Neural progenitor cell (in vitro differentiated cells): ENCODE measurements around the gene SHQ1.

Experiments used
- EZH2 ChIP-seq: fragments of 200-600 bp; sonication (generic); IDR thresholded peaks from 2 replicates; pipeline ENCODE4 v1.6.1; 2017; ENCODE audit warnings: antibody characterized with exemption, mild to moderate bottlenecking, moderate library complexity
- TF ChIP-seq, protein P1 (sequence below): fragments of 200-600 bp; sonication (generic); IDR thresholded peaks from 2 replicates; pipeline ENCODE4 v1.5.1; 2017; ENCODE audit warnings: antibody characterized with exemption, mild to moderate bottlenecking

DNA sequence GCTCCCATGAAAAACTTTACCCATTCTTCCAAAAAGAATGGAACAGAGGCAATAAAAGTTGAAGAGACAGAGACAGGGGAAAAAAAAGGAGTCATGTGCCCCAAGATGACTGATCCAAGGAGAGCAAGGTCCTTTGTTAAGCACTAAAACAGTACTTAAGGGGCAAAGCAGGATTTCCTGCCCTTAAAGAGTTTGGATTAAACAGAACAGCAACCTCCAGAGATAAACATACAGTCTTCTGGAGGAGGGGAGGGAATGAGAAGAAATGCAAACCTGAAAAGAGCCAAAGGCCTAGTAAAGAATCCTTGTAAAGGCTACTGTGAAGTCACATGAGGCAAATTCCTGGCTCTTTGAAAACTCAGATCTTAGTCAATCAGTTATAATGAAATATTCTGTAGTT lies 38.2 kb downstream of the SHQ1 start:
- TF ChIP-seq, protein P1, sequence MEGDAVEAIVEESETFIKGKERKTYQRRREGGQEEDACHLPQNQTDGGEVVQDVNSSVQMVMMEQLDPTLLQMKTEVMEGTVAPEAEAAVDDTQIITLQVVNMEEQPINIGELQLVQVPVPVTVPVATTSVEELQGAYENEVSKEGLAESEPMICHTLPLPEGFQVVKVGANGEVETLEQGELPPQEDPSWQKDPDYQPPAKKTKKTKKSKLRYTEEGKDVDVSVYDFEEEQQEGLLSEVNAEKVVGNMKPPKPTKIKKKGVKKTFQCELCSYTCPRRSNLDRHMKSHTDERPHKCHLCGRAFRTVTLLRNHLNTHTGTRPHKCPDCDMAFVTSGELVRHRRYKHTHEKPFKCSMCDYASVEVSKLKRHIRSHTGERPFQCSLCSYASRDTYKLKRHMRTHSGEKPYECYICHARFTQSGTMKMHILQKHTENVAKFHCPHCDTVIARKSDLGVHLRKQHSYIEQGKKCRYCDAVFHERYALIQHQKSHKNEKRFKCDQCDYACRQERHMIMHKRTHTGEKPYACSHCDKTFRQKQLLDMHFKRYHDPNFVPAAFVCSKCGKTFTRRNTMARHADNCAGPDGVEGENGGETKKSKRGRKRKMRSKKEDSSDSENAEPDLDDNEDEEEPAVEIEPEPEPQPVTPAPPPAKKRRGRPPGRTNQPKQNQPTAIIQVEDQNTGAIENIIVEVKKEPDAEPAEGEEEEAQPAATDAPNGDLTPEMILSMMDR: no peak
- TF ChIP-seq EZH2: no peak
